ENCODE measurements around the gene UBA1.

Gene UBA1

DNA sequence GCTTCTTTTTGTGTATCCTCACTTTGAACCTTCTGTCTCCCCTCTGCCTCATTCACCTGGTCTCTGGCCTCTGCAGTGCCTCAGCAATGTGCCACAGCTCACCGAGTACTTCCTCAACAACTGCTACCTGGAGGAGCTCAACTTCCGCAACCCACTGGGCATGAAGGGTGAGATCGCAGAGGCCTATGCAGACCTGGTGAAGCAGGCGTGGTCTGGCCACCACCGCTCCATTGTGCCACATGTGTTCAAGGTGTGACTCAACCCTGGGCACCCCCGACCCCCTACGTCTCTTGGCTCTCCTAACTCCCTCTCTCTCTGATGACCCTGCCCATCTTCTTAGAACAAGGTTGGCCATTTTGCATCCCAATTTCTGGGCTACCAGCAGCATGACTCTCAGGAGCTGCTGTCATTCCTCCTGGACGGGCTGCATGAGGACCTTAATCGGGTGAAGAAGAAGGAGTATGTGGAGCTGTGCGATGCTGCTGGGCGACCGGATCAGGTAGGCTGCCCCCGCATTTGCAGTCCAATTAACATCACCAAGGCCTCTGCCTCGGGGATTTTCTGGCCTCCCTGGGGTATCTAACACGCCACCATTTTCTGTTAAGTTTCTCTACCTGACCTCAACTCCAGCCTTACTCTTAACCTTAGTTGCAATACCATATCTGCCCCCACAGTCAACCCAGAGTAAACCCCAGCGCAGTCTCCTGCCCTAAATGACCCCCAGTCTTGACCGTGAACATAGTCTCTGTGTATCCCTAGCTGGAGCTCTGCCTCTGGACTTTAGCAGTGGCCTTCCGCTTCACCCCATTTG is 47.8 kb downstream of the UBA1 start:
- no peak overlapping the region for H3K4me3 ChIP-seq (ENCODE audit: control insufficient read depth in 1 of 7, extremely low read depth in 1 of 7, insufficient read depth in 4 of 7, low read depth in 2 of 7, low read length in 6 of 7)
- ChIA-PET POLR2A (no interaction called here), CTCF (interaction anchor here (1.3 kb wide), 2 partner anchors 16 to 17 kb away, joined by 3 to 4 read pairs; no protein-coding TSS in a partner anchor)
- H3K36me3 ChIP-seq (ENCODE audit: control insufficient read depth in 4 of 4, insufficient read depth in 4 of 4, low read length in 3 of 4): peaks cover 7 to 63% (median 28%) of the 10 kb centered on the region in 4 experiments
- WGBS (ENCODE audit: insufficient coverage): 94% methylated on average over 15 of the region's 18 CpGs
- no peaks in the 10 kb centered on the region for H3K4me1 ChIP-seq (ENCODE audit: control extremely low read depth in 1 of 4, control insufficient read depth in 4 of 4, insufficient read depth in 4 of 4, low read length in 3 of 4)
- DNase-seq: no peak
- peaks cover 0 to 3% (median 0%) of the 10 kb centered on the region in 5 experiments for H3K9me3 ChIP-seq (ENCODE audit: control extremely low read depth in 1 of 5, control insufficient read depth in 4 of 5, insufficient read depth in 2 of 5, low read depth in 1 of 5, low read length in 4 of 5)
- no peak overlapping the region for H3K27ac ChIP-seq (ENCODE audit: insufficient read depth in 1 of 2, low read depth in 1 of 2, low read length in 2 of 2, poor library complexity in 1 of 2, severe bottlenecking in 2 of 2)
- peaks cover 0 to 70% (median 0%) of the 10 kb centered on the region in 5 experiments for H3K27me3 ChIP-seq (replicated peaks in 2 of 5; ENCODE audit: control insufficient read depth in 4 of 5, insufficient read depth in 5 of 5, low read length in 4 of 5)

DNA sequence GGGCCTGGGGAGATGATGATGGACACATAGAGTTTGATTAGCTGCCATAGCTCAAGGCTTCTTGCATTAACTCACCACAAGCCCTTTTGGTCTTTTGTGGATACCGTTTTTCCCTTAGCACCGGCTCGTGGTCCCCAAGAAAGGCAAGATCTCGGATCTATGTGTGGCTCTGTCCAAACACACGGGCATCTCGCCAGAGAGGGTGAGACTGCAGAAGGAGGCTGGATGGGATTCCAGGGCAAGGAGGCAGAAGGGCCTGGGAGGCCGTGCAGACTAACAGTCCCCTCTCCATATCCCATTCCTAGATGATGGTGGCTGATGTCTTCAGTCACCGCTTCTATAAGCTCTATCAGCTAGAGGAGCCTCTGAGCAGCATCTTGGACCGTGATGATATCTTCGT is 48.7 kb downstream of the UBA1 start:
- CTCF ChIA-PET: interaction anchor here (1.3 kb wide), 2 partner anchors 15 to 18 kb away, joined by 3 to 4 read pairs; no protein-coding TSS in a partner anchor

DNA sequence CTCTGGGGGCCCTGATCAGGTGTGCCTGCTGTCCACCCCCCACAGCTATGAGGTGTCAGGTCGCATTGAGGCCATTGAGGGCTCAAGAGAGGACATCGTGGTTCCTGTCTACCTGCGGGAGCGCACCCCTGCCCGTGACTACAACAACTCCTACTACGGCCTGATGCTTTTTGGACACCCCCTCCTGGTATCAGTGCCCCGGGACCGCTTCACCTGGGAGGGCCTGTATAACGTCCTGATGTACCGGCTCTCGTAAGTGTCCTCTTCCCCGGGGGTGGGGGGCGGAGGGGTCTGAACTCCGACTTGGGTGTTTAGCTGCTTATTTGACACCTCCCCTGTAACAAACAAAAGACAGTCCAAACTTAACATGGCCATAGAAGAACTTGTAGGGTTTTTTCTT is 49.7 kb downstream of the UBA1 start:
- Histone ChIP-seq H3K27me3 (replicated peaks in 2 of 5; ENCODE audit: control insufficient read depth in 4 of 5, insufficient read depth in 5 of 5, low read length in 4 of 5) (peaks cover 0 to 76% (median 0%) of the 10 kb centered on the region in 5 experiments), H3K4me3 (ENCODE audit: control insufficient read depth in 1 of 7, extremely low read depth in 1 of 7, insufficient read depth in 4 of 7, low read depth in 2 of 7, low read length in 6 of 7) (no peak overlapping the region), H3K36me3 (ENCODE audit: control insufficient read depth in 4 of 4, insufficient read depth in 4 of 4, low read length in 3 of 4) (peaks cover 7 to 74% (median 31%) of the 10 kb centered on the region in 4 experiments), H3K27ac (ENCODE audit: insufficient read depth in 1 of 2, low read depth in 1 of 2, low read length in 2 of 2, poor library complexity in 1 of 2, severe bottlenecking in 2 of 2) (no peak overlapping the region), H3K4me1 (ENCODE audit: control extremely low read depth in 1 of 4, control insufficient read depth in 4 of 4, insufficient read depth in 4 of 4, low read length in 3 of 4) (no peaks in the 10 kb centered on the region), H3K9me3 (ENCODE audit: control extremely low read depth in 1 of 5, control insufficient read depth in 4 of 5, insufficient read depth in 2 of 5, low read depth in 1 of 5, low read length in 4 of 5) (peaks cover 0 to 3% (median 0%) of the 10 kb centered on the region in 5 experiments)
- WGBS (ENCODE audit: insufficient coverage): 93% methylated on average over 8 of the region's 14 CpGs
- ChIA-PET POLR2A (no interaction called here), CTCF (no interaction called here)
- no peak for DNase-seq

More for the DNA sequence above, 48.7 kb downstream of the UBA1 start:
- Histone ChIP-seq H3K27ac (ENCODE audit: insufficient read depth in 1 of 2, low read depth in 1 of 2, low read length in 2 of 2, poor library complexity in 1 of 2, severe bottlenecking in 2 of 2) (no peak overlapping the region), H3K4me3 (ENCODE audit: control insufficient read depth in 1 of 7, extremely low read depth in 1 of 7, insufficient read depth in 4 of 7, low read depth in 2 of 7, low read length in 6 of 7) (no peak overlapping the region), H3K9me3 (ENCODE audit: control extremely low read depth in 1 of 5, control insufficient read depth in 4 of 5, insufficient read depth in 2 of 5, low read depth in 1 of 5, low read length in 4 of 5) (peaks cover 0 to 3% (median 0%) of the 10 kb centered on the region in 5 experiments), H3K27me3 (replicated peaks in 2 of 5; ENCODE audit: control insufficient read depth in 4 of 5, insufficient read depth in 5 of 5, low read length in 4 of 5) (peaks cover 0 to 73% (median 0%) of the 10 kb centered on the region in 5 experiments), H3K4me1 (ENCODE audit: control extremely low read depth in 1 of 4, control insufficient read depth in 4 of 4, insufficient read depth in 4 of 4, low read length in 3 of 4) (no peaks in the 10 kb centered on the region), H3K36me3 (ENCODE audit: control insufficient read depth in 4 of 4, insufficient read depth in 4 of 4, low read length in 3 of 4) (peaks cover 7 to 70% (median 30%) of the 10 kb centered on the region in 4 experiments)
- 91% methylated on average over 4 of the region's 10 CpGs for WGBS (ENCODE audit: insufficient coverage)
- POLR2A ChIA-PET: no interaction called here
- no peak for DNase-seq

DNA sequence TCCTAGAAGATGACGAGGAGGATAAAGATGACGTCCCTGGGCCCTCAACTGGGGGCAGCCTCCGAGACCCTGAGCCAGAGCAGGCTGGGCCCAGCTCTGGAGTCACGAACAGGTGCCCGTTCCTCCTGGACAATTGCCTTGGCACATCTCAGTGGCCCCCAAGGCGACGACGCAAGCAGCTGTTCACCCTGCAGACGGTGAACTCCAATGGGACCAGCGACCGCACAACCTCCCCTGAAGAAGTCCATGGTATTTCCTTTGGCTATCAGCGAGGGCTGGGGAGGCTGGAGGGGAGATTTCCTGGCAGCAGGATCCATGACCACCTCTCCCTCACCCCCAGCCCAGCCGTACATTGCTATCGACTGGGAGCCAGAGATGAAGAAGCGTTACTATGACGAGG is 51.0 kb downstream of the UBA1 start:
- Histone ChIP-seq H3K27ac (ENCODE audit: insufficient read depth in 1 of 2, low read depth in 1 of 2, low read length in 2 of 2, poor library complexity in 1 of 2, severe bottlenecking in 2 of 2) (no peak overlapping the region), H3K4me3 (ENCODE audit: control insufficient read depth in 1 of 7, extremely low read depth in 1 of 7, insufficient read depth in 4 of 7, low read depth in 2 of 7, low read length in 6 of 7) (no peak overlapping the region), H3K4me1 (ENCODE audit: control extremely low read depth in 1 of 4, control insufficient read depth in 4 of 4, insufficient read depth in 4 of 4, low read length in 3 of 4) (no peaks in the 10 kb centered on the region), H3K36me3 (ENCODE audit: control insufficient read depth in 4 of 4, insufficient read depth in 4 of 4, low read length in 3 of 4) (peaks cover 5 to 75% (median 27%) of the 10 kb centered on the region in 4 experiments), H3K9me3 (ENCODE audit: control extremely low read depth in 1 of 5, control insufficient read depth in 4 of 5, insufficient read depth in 2 of 5, low read depth in 1 of 5, low read length in 4 of 5) (peaks cover 0 to 3% (median 0%) of the 10 kb centered on the region in 5 experiments), H3K27me3 (replicated peaks in 2 of 5; ENCODE audit: control insufficient read depth in 4 of 5, insufficient read depth in 5 of 5, low read length in 4 of 5) (peaks cover 0 to 79% (median 0%) of the 10 kb centered on the region in 5 experiments)
- ChIA-PET CTCF (no interaction called here), POLR2A (no interaction called here)
- WGBS (ENCODE audit: insufficient coverage): 96% methylated on average over 11 of the region's 16 CpGs
- no peak for DNase-seq

DNA sequence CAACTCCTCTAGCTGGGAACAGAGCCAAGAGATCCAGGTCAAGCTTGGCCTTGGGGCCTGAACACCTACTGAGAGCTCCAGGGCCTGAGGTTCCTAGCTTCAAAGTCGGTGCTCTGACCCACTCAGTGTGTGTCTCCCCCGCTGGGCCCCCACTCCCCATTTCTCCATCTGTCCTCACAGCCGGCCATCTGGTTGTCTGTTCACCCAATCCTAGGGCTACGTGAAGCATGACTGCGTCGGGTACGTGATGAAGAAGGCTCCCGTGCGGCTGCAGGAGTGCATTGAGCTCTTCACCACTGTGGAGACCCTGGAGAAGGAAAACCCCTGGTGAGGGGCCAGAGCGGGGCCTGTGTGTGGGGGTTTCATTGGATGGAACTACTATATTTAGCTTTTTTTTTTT is 51.5 kb downstream of the UBA1 start:
- Histone ChIP-seq H3K27me3 (replicated peaks in 2 of 5; ENCODE audit: control insufficient read depth in 4 of 5, insufficient read depth in 5 of 5, low read length in 4 of 5) (peaks cover 0 to 76% (median 0%) of the 10 kb centered on the region in 5 experiments), H3K36me3 (ENCODE audit: control insufficient read depth in 4 of 4, insufficient read depth in 4 of 4, low read length in 3 of 4) (peaks cover 5 to 70% (median 25%) of the 10 kb centered on the region in 4 experiments), H3K9me3 (ENCODE audit: control extremely low read depth in 1 of 5, control insufficient read depth in 4 of 5, insufficient read depth in 2 of 5, low read depth in 1 of 5, low read length in 4 of 5) (peaks cover 0 to 3% (median 0%) of the 10 kb centered on the region in 5 experiments), H3K4me1 (ENCODE audit: control extremely low read depth in 1 of 4, control insufficient read depth in 4 of 4, insufficient read depth in 4 of 4, low read length in 3 of 4) (no peaks in the 10 kb centered on the region), H3K27ac (ENCODE audit: insufficient read depth in 1 of 2, low read depth in 1 of 2, low read length in 2 of 2, poor library complexity in 1 of 2, severe bottlenecking in 2 of 2) (no peak overlapping the region), H3K4me3 (ENCODE audit: control insufficient read depth in 1 of 7, extremely low read depth in 1 of 7, insufficient read depth in 4 of 7, low read depth in 2 of 7, low read length in 6 of 7) (no peak overlapping the region)
- ChIA-PET POLR2A (no interaction called here), CTCF (no interaction called here)
- DNase-seq: no peak
- 91% methylated on average over 8 of the region's 10 CpGs for WGBS (ENCODE audit: insufficient coverage)

DNA sequence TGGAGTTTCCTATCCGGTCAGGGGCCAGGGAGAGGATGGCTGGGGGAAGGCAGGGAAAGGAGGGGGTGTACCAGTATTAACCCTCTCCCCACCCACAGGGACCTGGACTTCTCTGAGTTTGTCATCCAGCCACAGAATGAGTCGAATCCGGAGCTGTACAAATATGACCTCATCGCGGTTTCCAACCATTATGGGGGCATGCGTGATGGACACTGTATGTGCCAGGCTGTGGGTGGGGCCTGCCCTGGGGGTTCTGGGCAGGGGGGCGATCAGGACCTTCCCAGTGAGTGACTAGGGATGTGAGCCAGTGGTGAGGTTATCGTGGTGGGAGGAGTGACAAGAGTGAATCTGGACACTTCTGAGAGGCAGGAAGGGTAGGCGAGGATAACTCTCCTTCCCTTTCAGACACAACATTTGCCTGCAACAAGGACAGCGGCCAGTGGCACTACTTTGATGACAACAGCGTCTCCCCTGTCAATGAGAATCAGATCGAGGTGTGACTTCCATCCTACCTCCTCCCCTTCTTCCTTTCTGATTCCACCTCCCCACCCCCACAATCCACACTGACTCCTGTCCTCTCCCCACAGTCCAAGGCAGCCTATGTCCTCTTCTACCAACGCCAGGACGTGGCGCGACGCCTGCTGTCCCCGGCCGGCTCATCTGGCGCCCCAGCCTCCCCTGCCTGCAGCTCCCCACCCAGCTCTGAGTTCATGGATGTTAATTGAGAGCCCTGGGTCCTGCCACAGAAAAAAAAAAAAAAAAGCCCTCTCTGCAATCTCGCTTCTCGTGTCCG is 53.8 kb downstream of the UBA1 start:
- ChIA-PET POLR2A (no interaction called here), CTCF (no interaction called here)
- DNase-seq: no peak
- Histone ChIP-seq H3K4me1 (ENCODE audit: control extremely low read depth in 1 of 4, control insufficient read depth in 4 of 4, insufficient read depth in 4 of 4, low read length in 3 of 4) (no peaks in the 10 kb centered on the region), H3K9me3 (ENCODE audit: control extremely low read depth in 1 of 5, control insufficient read depth in 4 of 5, insufficient read depth in 2 of 5, low read depth in 1 of 5, low read length in 4 of 5) (peaks cover 0 to 1% (median 0%) of the 10 kb centered on the region in 5 experiments), H3K27me3 (replicated peaks in 2 of 5; ENCODE audit: control insufficient read depth in 4 of 5, insufficient read depth in 5 of 5, low read length in 4 of 5) (peaks cover 0 to 55% (median 0%) of the 10 kb centered on the region in 5 experiments), H3K27ac (ENCODE audit: insufficient read depth in 1 of 2, low read depth in 1 of 2, low read length in 2 of 2, poor library complexity in 1 of 2, severe bottlenecking in 2 of 2) (no peak overlapping the region), H3K4me3 (ENCODE audit: control insufficient read depth in 1 of 7, extremely low read depth in 1 of 7, insufficient read depth in 4 of 7, low read depth in 2 of 7, low read length in 6 of 7) (no peak overlapping the region), H3K36me3 (ENCODE audit: control insufficient read depth in 4 of 4, insufficient read depth in 4 of 4, low read length in 3 of 4) (peaks cover 2 to 48% (median 10%) of the 10 kb centered on the region in 4 experiments)
- 85% methylated on average over 17 of the region's 23 CpGs for WGBS (ENCODE audit: insufficient coverage)

DNA sequence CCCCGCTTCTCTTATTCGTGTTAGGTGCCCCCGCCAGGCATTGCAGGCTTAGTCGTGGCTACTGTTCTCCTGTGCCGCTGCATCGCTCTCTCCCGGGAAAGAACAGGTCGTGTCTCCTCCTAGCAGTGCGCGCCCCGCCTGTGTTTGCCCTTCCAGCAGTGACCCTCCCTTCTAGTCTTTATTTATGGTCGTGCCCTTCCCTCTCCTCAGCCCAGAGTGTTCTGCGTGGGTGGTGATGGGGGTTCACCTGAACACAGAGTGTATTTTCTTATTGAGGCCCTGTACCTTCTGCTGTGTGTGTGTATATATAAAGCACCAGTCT is 54.3 kb downstream of the UBA1 start:
- ChIA-PET CTCF (no interaction called here), POLR2A (no interaction called here)
- WGBS (ENCODE audit: insufficient coverage): 94% methylated on average over 12 of the region's 13 CpGs

More for the DNA sequence above, 54.3 kb downstream of the UBA1 start:
- no peak for DNase-seq
- Histone ChIP-seq H3K27me3 (replicated peaks in 2 of 5; ENCODE audit: control insufficient read depth in 4 of 5, insufficient read depth in 5 of 5, low read length in 4 of 5) (peaks cover 0 to 51% (median 0%) of the 10 kb centered on the region in 5 experiments), H3K27ac (ENCODE audit: insufficient read depth in 1 of 2, low read depth in 1 of 2, low read length in 2 of 2, poor library complexity in 1 of 2, severe bottlenecking in 2 of 2) (no peak overlapping the region), H3K4me1 (ENCODE audit: control extremely low read depth in 1 of 4, control insufficient read depth in 4 of 4, insufficient read depth in 4 of 4, low read length in 3 of 4) (no peaks in the 10 kb centered on the region), H3K36me3 (ENCODE audit: control insufficient read depth in 4 of 4, insufficient read depth in 4 of 4, low read length in 3 of 4) (peaks cover 2 to 44% (median 10%) of the 10 kb centered on the region in 4 experiments), H3K9me3 (ENCODE audit: control extremely low read depth in 1 of 5, control insufficient read depth in 4 of 5, insufficient read depth in 2 of 5, low read depth in 1 of 5, low read length in 4 of 5) (peaks cover 0 to 2% (median 0%) of the 10 kb centered on the region in 5 experiments), H3K4me3 (ENCODE audit: control insufficient read depth in 1 of 7, extremely low read depth in 1 of 7, insufficient read depth in 4 of 7, low read depth in 2 of 7, low read length in 6 of 7) (no peak overlapping the region)

Data from common myeloid progenitor, CD34-positive (primary cell).